Neural progenitor cell (in vitro differentiated cells): ENCODE data around the gene IWS1. TPM values are rescaled to one million over a fixed set of nuclear protein-coding genes. Genes with fewer than 3 reads are reported as not detected.

ENCODE experiments used
- DNase-seq: peaks from one replicate; pipeline ENCODE4 v3.0.0-alpha.2; 2016; ENCODE audit warnings: low spot score
- H2AFZ ChIP-seq: fragments of 200-600 bp; sonication (generic); replicated peaks from 2 replicates; pipeline ENCODE4 v1.6.1; 2016; ENCODE audit warnings: antibody characterized with exemption
- H3F3A ChIP-seq: fragments of 200-600 bp; sonication (generic); 2 replicates; pipeline ENCODE4 v1.6.1; 2016; ENCODE audit warnings: antibody characterized with exemption, low read depth
- H3K27ac ChIP-seq: fragments of 200-600 bp; sonication (generic); 2 replicates; pipeline ENCODE4 v1.5.1; 2016; ENCODE audit warnings: mild to moderate bottlenecking
- H3K27me3 ChIP-seq: fragments of 200-600 bp; sonication (generic); 2 replicates; pipeline ENCODE4 v1.6.1; 2016; ENCODE audit warnings: mild to moderate bottlenecking, moderate library complexity
- H3K36me3 ChIP-seq: fragments of 200-600 bp; sonication (generic); 2 replicates; pipeline ENCODE4 v1.5.1; 2016
- H3K4me1 ChIP-seq: fragments of 200-600 bp; sonication (generic); 2 replicates; pipeline ENCODE4 v1.6.1; 2016; ENCODE audit warnings: mixed run types
- H3K4me2 ChIP-seq: fragments of 200-600 bp; sonication (generic); 2 replicates; pipeline ENCODE4 v1.6.1; 2016
- H3K4me3 ChIP-seq: fragments of 200-600 bp; sonication (generic); 2 replicates; pipeline ENCODE4 v1.5.1; 2016
- H3K79me2 ChIP-seq: fragments of 200-600 bp; sonication (generic); 2 replicates; pipeline ENCODE4 v1.6.1; 2016; ENCODE audit warnings: low read depth
- H3K9ac ChIP-seq: fragments of 200-600 bp; sonication (generic); 2 replicates; pipeline ENCODE4 v1.6.1; 2016
- H3K9me3 ChIP-seq: fragments of 200-600 bp; sonication (generic); 2 replicates; pipeline ENCODE4 v1.5.1; 2016; ENCODE audit warnings: low read depth
- H4K20me1 ChIP-seq: fragments of 200-600 bp; sonication (generic); 2 replicates; pipeline ENCODE4 v1.6.1; 2016; ENCODE audit warnings: low read depth
- H3K27ac Mint-ChIP-seq: 3 replicates; pipeline ENCODE4 v1.8.0; 2021; ENCODE audit warnings: mixed read lengths
- H3K27me3 Mint-ChIP-seq: 2 replicates; pipeline ENCODE4 v1.8.0; 2022; ENCODE audit warnings: low read depth, mild to moderate bottlenecking, inconsistent platforms, moderate library complexity, mixed read lengths; ENCODE audit not compliant: insufficient read depth
- H3K36me3 Mint-ChIP-seq: 3 replicates; pipeline ENCODE4 v1.8.0; 2021; ENCODE audit warnings: mixed read lengths
- H3K4me1 Mint-ChIP-seq: 3 replicates; pipeline ENCODE4 v1.8.0; 2021; ENCODE audit warnings: mixed read lengths
- H3K4me3 Mint-ChIP-seq: 3 replicates; pipeline ENCODE4 v1.8.0; 2021; ENCODE audit warnings: mild to moderate bottlenecking, moderate library complexity, mixed read lengths
- H3K9me3 Mint-ChIP-seq: 3 replicates; pipeline ENCODE4 v1.8.0; 2020; ENCODE audit warnings: mixed read lengths
- EZH2 ChIP-seq: fragments of 200-600 bp; sonication (generic); IDR thresholded peaks from 2 replicates; pipeline ENCODE4 v1.6.1; 2017; ENCODE audit warnings: antibody characterized with exemption, mild to moderate bottlenecking, moderate library complexity
- EZH2phosphoT487 ChIP-seq: fragments of 200-600 bp; sonication (generic); IDR thresholded peaks from 2 replicates; pipeline ENCODE4 v1.6.1; 2017; ENCODE audit warnings: antibody characterized with exemption
- total RNA-seq: library from RNA; depleted of rRNA; stranded (reverse); fragments of >200 nt; gene quantifications from 2 replicates; pipeline ENCODE4 v1.2.3, GENCODE V29; 2015; ENCODE audit warnings: low replicate concordance
- TF ChIP-seq, protein P1 (sequence below): fragments of 200-600 bp; sonication (generic); IDR thresholded peaks from 2 replicates; pipeline ENCODE4 v1.5.1; 2017; ENCODE audit warnings: antibody characterized with exemption, mild to moderate bottlenecking

IWS1 gene
- total RNA-seq, 1 donor from 2014 or later = 115 TPM

DNA sequence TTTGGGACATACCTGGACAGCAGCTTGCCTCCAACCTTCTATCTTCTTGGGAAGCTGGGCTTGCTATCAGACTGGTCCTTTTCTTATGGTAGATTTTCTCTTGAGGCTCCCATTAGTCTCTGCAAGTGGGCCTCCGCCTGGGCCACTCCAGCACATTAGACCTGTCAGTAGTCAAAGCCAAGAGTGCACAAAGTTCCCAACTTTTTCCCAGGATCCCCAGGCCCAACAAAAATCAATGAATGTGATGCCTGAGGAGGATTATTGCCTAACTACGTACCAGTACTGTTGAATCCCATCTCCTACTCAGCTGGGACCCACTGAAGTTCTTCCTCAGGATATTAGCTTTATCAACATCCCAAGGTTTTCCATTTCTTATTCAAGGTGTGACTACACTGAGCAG, 56.3 kb downstream of the IWS1 start:
- no peaks in the 10 kb centered on the region for H3K36me3 ChIP-seq

DNA sequence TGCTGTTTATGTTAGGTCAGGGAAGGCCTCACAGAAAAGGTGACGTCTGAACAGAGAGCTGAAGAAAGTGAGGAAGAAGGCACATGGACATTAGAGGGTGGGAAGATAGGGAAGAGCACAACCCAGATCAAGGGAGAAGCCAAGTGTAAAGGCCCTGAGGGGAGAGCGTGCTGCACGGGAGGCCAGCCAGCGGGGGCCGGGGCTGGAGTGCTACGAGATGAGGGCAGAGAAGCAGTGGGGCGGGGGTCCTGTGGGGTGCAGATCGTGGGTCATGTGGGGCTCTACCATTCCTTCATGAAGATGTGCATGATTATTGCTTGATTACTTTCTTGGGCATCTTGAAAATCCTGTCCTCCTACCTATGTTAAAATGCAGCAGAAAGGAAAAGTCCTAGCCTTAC, 57.2 kb downstream of the IWS1 start:
- Histone ChIP-seq H3K79me2 (no peaks in the 10 kb centered on the region), H3K9ac (no peak overlapping the region), H3K27ac (no peak overlapping the region), H3K9me3 (no peaks in the 10 kb centered on the region), H3K4me2 (no peak overlapping the region), H2AFZ (no peak overlapping the region), H3F3A (peaks cover 7% of the 10 kb centered on the region), H3K4me3 (no peak overlapping the region), H4K20me1 (no peaks in the 10 kb centered on the region), H3K4me1 (peaks cover 9% of the 10 kb centered on the region), H3K27me3 (no peaks in the 10 kb centered on the region), H3K36me3 (no peaks in the 10 kb centered on the region)
- DNase-seq = no peak
- Mint-ChIP-seq H3K27me3 (peaks cover 5% of the 10 kb centered on the region), H3K27ac (no peak overlapping the region), H3K4me3 (no peak overlapping the region), H3K36me3 (peaks cover 7% of the 10 kb centered on the region), H3K9me3 (no peaks in the 10 kb centered on the region), H3K4me1 (peaks cover under 1% of the 10 kb centered on the region)
- no peak for TF ChIP-seq EZH2
- TF ChIP-seq EZH2phosphoT487 = no peak
- TF ChIP-seq, protein P1, sequence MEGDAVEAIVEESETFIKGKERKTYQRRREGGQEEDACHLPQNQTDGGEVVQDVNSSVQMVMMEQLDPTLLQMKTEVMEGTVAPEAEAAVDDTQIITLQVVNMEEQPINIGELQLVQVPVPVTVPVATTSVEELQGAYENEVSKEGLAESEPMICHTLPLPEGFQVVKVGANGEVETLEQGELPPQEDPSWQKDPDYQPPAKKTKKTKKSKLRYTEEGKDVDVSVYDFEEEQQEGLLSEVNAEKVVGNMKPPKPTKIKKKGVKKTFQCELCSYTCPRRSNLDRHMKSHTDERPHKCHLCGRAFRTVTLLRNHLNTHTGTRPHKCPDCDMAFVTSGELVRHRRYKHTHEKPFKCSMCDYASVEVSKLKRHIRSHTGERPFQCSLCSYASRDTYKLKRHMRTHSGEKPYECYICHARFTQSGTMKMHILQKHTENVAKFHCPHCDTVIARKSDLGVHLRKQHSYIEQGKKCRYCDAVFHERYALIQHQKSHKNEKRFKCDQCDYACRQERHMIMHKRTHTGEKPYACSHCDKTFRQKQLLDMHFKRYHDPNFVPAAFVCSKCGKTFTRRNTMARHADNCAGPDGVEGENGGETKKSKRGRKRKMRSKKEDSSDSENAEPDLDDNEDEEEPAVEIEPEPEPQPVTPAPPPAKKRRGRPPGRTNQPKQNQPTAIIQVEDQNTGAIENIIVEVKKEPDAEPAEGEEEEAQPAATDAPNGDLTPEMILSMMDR = no peak

More for the DNA sequence above, 56.3 kb downstream of the IWS1 start:
- no peak overlapping the region for H3K27ac ChIP-seq
- no peak for DNase-seq
- Mint-ChIP-seq H3K4me1 (no peaks in the 10 kb centered on the region), H3K4me3 (no peak overlapping the region), H3K27me3 (peaks cover 5% of the 10 kb centered on the region), H3K9me3 (no peaks in the 10 kb centered on the region), H3K27ac (no peak overlapping the region), H3K36me3 (peaks cover 8% of the 10 kb centered on the region)
- H3K27me3 ChIP-seq = no peaks in the 10 kb centered on the region
- H3K4me1 ChIP-seq = peaks cover under 1% of the 10 kb centered on the region
- H3K9me3 ChIP-seq = no peaks in the 10 kb centered on the region
- TF ChIP-seq EZH2phosphoT487 = no peak
- TF ChIP-seq, protein P1 = no peak
- no peak for TF ChIP-seq EZH2
- no peak overlapping the region for H3K4me2 ChIP-seq
- no peaks in the 10 kb centered on the region for H4K20me1 ChIP-seq
- peaks cover 1% of the 10 kb centered on the region for H3F3A ChIP-seq
- no peak overlapping the region for H3K4me3 ChIP-seq
- no peaks in the 10 kb centered on the region for H3K79me2 ChIP-seq
- no peak overlapping the region for H3K9ac ChIP-seq
- no peak overlapping the region for H2AFZ ChIP-seq

DNA sequence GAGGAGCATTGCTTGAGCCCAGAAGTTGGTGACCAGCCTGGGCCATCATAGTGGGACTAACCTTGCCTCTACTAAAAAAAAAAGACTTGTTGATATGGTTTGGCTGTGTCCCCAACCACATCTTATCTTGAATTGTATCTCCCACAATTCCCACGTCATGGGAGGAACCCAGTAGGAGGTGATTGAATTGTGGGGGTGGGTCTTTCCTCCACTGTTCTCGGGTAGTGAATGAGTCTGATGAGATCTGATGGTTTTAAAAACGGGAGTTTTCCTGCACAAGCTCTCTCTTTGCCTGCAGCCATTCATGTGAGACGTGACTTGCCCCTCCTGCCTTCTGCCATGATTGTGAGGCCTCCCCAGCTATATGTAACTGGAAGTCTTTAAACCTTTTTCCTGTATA, 61.0 kb downstream of the IWS1 start:
- peaks cover 5% of the 10 kb centered on the region for H3K27me3 Mint-ChIP-seq
- Histone ChIP-seq H3K27ac (no peak overlapping the region), H2AFZ (no peak overlapping the region), H3K9me3 (no peaks in the 10 kb centered on the region), H3K4me3 (no peak overlapping the region), H3K79me2 (no peaks in the 10 kb centered on the region), H3K4me2 (no peak overlapping the region), H3F3A (peaks cover 24% of the 10 kb centered on the region), H3K27me3 (no peaks in the 10 kb centered on the region), H4K20me1 (no peaks in the 10 kb centered on the region), H3K4me1 (peaks cover 21% of the 10 kb centered on the region), H3K9ac (no peak overlapping the region), H3K36me3 (no peaks in the 10 kb centered on the region)
- no peak overlapping the region for H3K27ac Mint-ChIP-seq
- peaks cover 10% of the 10 kb centered on the region for H3K4me1 Mint-ChIP-seq
- H3K36me3 Mint-ChIP-seq = peaks cover 7% of the 10 kb centered on the region
- DNase-seq = no peak
- no peaks in the 10 kb centered on the region for H3K9me3 Mint-ChIP-seq
- TF ChIP-seq, protein P1 = no peak
- TF ChIP-seq EZH2 = no peak
- no peak for TF ChIP-seq EZH2phosphoT487
- no peak overlapping the region for H3K4me3 Mint-ChIP-seq
